Measurements from ENCODE around the gene ACTL7A.
"Not testable (repeated sequence)": the region's sequence is repeated elsewhere in the genome, so short reads cannot be mapped to it uniquely, and the experiment has no call there.

ACTL7A gene

DNA sequence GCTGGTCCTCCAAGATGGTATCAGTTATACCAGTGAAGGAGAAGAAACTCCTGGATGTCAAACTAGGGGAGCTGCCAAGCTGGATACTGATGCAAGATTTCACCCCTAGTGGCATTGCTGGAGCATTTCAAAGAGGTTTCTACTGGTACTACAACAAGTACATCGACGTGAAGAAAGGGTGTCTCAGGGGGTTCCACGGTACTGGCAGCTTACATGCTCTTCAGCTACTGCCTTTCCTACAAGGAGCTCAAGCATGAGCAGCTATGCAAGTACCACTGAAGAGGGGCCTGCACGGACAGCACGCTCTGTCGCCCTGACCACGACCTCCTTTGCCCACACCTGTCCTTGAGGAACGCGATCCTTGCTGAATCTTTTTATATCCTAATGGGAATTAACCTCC is 25.7 kb upstream of the ACTL7A start:
- Histone ChIP-seq H3K27me3 (ENCODE audit: control insufficient read depth in 1 of 2, insufficient read depth in 2 of 2, low read length in 2 of 2) (no peaks in the 10 kb centered on the region), H3K4me3 (ENCODE audit: low read depth in 1 of 2, low read length in 2 of 2) (no peak overlapping the region), H3K9me3 (ENCODE audit: low read length) (no peaks in the 10 kb centered on the region), H3K36me3 (ENCODE audit: insufficient read depth, low read length) (no peaks in the 10 kb centered on the region), H3K27ac (ENCODE audit: low read depth, low read length) (no peak overlapping the region), H3K9ac (ENCODE audit: low read length) (no peak overlapping the region), H3K4me1 (ENCODE audit: insufficient read depth, low read length) (no peaks in the 10 kb centered on the region)

GRCh38 chr9:108836781-108837180 is 25.3 kb upstream of the ACTL7A start:
- no peak overlapping the region for H3K9ac ChIP-seq (ENCODE audit: low read length)
- H3K36me3 ChIP-seq (ENCODE audit: insufficient read depth, low read length) = no peaks in the 10 kb centered on the region
- H3K27me3 ChIP-seq (ENCODE audit: control insufficient read depth in 1 of 2, insufficient read depth in 2 of 2, low read length in 2 of 2) = no peaks in the 10 kb centered on the region
- H3K4me3 ChIP-seq (ENCODE audit: low read depth in 1 of 2, low read length in 2 of 2) = no peak overlapping the region
- H3K9me3 ChIP-seq (ENCODE audit: low read length) = no peaks in the 10 kb centered on the region
- H3K4me1 ChIP-seq (ENCODE audit: insufficient read depth, low read length) = no peaks in the 10 kb centered on the region
- no peak overlapping the region for H3K27ac ChIP-seq (ENCODE audit: low read depth, low read length)

- H3K27me3 ChIP-seq (ENCODE audit: control insufficient read depth in 1 of 2, insufficient read depth in 2 of 2, low read length in 2 of 2) = no peaks in the 10 kb centered on the region
- H3K4me1 ChIP-seq (ENCODE audit: insufficient read depth, low read length) = no peaks in the 10 kb centered on the region
- no peak overlapping the region for H3K27ac ChIP-seq (ENCODE audit: low read depth, low read length)
- H3K4me3 ChIP-seq (ENCODE audit: low read depth in 1 of 2, low read length in 2 of 2) = no peak overlapping the region
- H3K9ac ChIP-seq (ENCODE audit: low read length) = no peak overlapping the region
- H3K9me3 ChIP-seq (ENCODE audit: low read length) = no peaks in the 10 kb centered on the region
- H3K36me3 ChIP-seq (ENCODE audit: insufficient read depth, low read length) = no peaks in the 10 kb centered on the region
Observed at GRCh38 chr9:108837530-108837929, 24.5 kb upstream of the ACTL7A start.

- Histone ChIP-seq H3K27ac (ENCODE audit: low read depth, low read length) (no peak overlapping the region), H3K4me1 (ENCODE audit: insufficient read depth, low read length) (no peaks in the 10 kb centered on the region), H3K36me3 (ENCODE audit: insufficient read depth, low read length) (no peaks in the 10 kb centered on the region), H3K9me3 (ENCODE audit: low read length) (no peaks in the 10 kb centered on the region), H3K9ac (ENCODE audit: low read length) (no peak overlapping the region), H3K27me3 (ENCODE audit: control insufficient read depth in 1 of 2, insufficient read depth in 2 of 2, low read length in 2 of 2) (no peaks in the 10 kb centered on the region), H3K4me3 (ENCODE audit: low read depth in 1 of 2, low read length in 2 of 2) (no peak overlapping the region)
Observed at GRCh38 chr9:108838017-108838416, 24.0 kb upstream of the ACTL7A start.

DNA sequence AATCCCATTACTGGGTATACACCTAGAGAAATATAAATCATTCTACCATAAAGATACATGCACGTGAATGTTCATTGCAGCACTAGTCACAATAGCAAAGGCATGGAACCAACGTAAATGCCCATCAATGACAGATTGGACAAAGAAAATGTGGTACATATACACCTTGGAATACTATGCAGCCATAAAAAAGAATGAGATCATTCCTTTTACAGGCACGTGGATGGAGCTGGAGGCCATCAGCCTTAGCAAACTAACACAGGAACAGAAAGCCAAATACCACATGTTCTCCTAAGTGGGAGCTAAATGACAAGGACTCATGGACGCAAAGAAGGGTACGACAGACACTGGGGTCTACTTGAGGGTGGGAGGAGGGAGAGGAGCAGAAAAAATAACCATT is 22.5 kb upstream of the ACTL7A start:
- H3K9me3 ChIP-seq (ENCODE audit: low read length); H3K27ac ChIP-seq (ENCODE audit: low read depth, low read length); H3K4me1 ChIP-seq (ENCODE audit: insufficient read depth, low read length); H3K27me3 ChIP-seq (ENCODE audit: control insufficient read depth in 1 of 2, insufficient read depth in 2 of 2, low read length in 2 of 2); H3K4me3 ChIP-seq (ENCODE audit: low read depth in 1 of 2, low read length in 2 of 2); H3K9ac ChIP-seq (ENCODE audit: low read length); H3K36me3 ChIP-seq (ENCODE audit: insufficient read depth, low read length): not testable (repeated sequence)

- no peaks in the 10 kb centered on the region for H3K9me3 ChIP-seq (ENCODE audit: low read length)
- H3K36me3 ChIP-seq (ENCODE audit: insufficient read depth, low read length) = no peaks in the 10 kb centered on the region
- H3K4me3 ChIP-seq (ENCODE audit: low read depth in 1 of 2, low read length in 2 of 2) = no peak overlapping the region
- H3K4me1 ChIP-seq (ENCODE audit: insufficient read depth, low read length) = no peaks in the 10 kb centered on the region
- H3K27me3 ChIP-seq (ENCODE audit: control insufficient read depth in 1 of 2, insufficient read depth in 2 of 2, low read length in 2 of 2) = no peaks in the 10 kb centered on the region
- H3K27ac ChIP-seq (ENCODE audit: low read depth, low read length) = no peak overlapping the region
- H3K9ac ChIP-seq (ENCODE audit: low read length) = no peak overlapping the region
Observed at GRCh38 chr9:108842610-108843295, 19.3 kb upstream of the ACTL7A start.

DNA sequence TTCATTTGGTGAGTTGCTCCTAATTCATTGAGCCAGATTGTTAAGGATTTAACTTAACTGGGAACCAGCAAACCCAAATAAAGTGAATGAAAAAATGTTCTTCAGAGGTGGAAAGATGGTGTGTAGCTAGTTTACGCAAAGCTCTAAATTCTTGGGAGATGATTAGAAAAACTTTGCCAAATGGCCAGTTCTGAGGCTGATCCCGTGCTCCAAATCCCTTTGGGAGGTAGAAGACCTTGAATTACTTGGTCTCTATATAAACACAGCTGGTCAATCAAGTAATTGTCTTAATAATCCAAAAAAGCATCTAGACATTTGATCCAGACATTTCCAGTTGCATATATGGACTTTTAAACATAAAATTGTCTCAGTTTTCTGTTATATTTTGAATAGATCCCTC is 17.7 kb upstream of the ACTL7A start:
- Histone ChIP-seq H3K27ac (ENCODE audit: low read depth, low read length) (no peak overlapping the region), H3K27me3 (ENCODE audit: control insufficient read depth in 1 of 2, insufficient read depth in 2 of 2, low read length in 2 of 2) (no peaks in the 10 kb centered on the region), H3K4me3 (ENCODE audit: low read depth in 1 of 2, low read length in 2 of 2) (no peak overlapping the region), H3K9ac (ENCODE audit: low read length) (no peak overlapping the region), H3K4me1 (ENCODE audit: insufficient read depth, low read length) (no peaks in the 10 kb centered on the region), H3K9me3 (ENCODE audit: low read length) (no peaks in the 10 kb centered on the region), H3K36me3 (ENCODE audit: insufficient read depth, low read length) (no peaks in the 10 kb centered on the region)

DNA sequence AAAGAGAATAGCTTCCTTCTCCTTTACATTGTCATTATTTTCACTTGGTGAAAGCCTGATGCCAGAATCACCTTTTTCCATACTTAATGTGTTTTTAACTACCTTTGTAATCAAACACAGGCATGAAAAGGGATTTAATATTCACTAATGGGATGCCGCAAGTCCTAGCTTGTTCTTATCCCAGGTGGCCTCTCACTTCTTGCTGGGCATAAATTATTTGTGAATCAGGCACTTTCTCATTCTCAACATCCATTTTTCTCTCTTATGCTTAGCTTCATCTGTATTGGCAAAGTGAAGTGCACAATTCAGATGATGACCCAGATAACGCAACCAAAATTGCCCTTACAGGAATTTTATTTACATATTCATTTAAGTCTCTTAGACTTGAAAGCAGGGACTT is 17.2 kb upstream of the ACTL7A start:
- Histone ChIP-seq H3K9me3 (ENCODE audit: low read length) (no peaks in the 10 kb centered on the region), H3K4me3 (ENCODE audit: low read depth in 1 of 2, low read length in 2 of 2) (no peak overlapping the region), H3K27me3 (ENCODE audit: control insufficient read depth in 1 of 2, insufficient read depth in 2 of 2, low read length in 2 of 2) (no peaks in the 10 kb centered on the region), H3K9ac (ENCODE audit: low read length) (no peak overlapping the region), H3K36me3 (ENCODE audit: insufficient read depth, low read length) (no peaks in the 10 kb centered on the region), H3K4me1 (ENCODE audit: insufficient read depth, low read length) (no peaks in the 10 kb centered on the region), H3K27ac (ENCODE audit: low read depth, low read length) (no peak overlapping the region)

GRCh38 chr9:108845507-108845906 is 16.6 kb upstream of the ACTL7A start:
- Histone ChIP-seq H3K4me3 (ENCODE audit: low read depth in 1 of 2, low read length in 2 of 2) (no peak overlapping the region), H3K9me3 (ENCODE audit: low read length) (no peaks in the 10 kb centered on the region), H3K4me1 (ENCODE audit: insufficient read depth, low read length) (no peaks in the 10 kb centered on the region), H3K9ac (ENCODE audit: low read length) (no peak overlapping the region), H3K27me3 (ENCODE audit: control insufficient read depth in 1 of 2, insufficient read depth in 2 of 2, low read length in 2 of 2) (no peaks in the 10 kb centered on the region), H3K27ac (ENCODE audit: low read depth, low read length) (no peak overlapping the region), H3K36me3 (ENCODE audit: insufficient read depth, low read length) (no peaks in the 10 kb centered on the region)

DNA sequence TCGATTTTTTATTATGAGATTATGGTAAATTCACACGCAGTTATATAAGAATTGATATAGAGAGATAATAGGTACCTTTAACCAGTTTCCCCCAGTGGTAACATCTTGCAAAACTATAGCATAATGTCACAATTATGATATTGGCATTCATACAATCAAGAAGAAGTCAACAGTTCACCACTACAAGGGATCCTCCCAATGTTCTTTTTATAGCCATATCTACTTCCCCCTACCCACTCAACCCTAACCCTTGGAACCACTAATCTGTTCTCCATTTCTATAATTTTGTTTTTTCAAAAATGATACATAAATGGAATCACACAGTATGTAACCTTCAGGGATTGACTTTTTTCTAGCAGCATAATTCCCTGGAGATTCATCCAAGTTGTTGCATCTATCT is 16.1 kb upstream of the ACTL7A start:
- H3K9me3 ChIP-seq (ENCODE audit: low read length) = no peaks in the 10 kb centered on the region
- no peak overlapping the region for H3K9ac ChIP-seq (ENCODE audit: low read length)
- H3K27ac ChIP-seq (ENCODE audit: low read depth, low read length) = no peak overlapping the region
- H3K4me3 ChIP-seq (ENCODE audit: low read depth in 1 of 2, low read length in 2 of 2) = no peak overlapping the region
- H3K4me1 ChIP-seq (ENCODE audit: insufficient read depth, low read length) = no peaks in the 10 kb centered on the region
- no peaks in the 10 kb centered on the region for H3K36me3 ChIP-seq (ENCODE audit: insufficient read depth, low read length)
- H3K27me3 ChIP-seq (ENCODE audit: control insufficient read depth in 1 of 2, insufficient read depth in 2 of 2, low read length in 2 of 2) = no peaks in the 10 kb centered on the region

DNA sequence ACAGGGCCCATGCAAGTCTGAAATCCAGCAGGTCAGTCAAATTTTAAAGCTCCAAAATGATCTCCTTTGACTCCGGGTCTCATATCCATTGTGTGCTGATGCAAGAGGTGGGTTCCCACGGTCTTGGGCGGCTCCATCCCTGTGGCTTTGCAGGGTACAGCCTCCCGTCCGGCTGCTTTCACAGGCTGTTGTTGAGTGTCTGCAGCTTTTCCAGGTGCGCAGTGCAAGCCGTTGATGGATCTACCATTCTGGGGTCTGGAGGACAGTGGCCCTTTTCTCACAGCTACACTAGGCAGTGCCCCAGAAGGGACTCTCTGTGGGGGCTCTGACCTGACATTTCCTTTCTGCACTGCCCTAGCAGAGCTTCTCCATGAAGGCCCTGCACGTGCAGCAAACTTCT is 13.8 kb upstream of the ACTL7A start:
- not testable (repeated sequence) for H3K36me3 ChIP-seq (ENCODE audit: insufficient read depth, low read length); H3K4me1 ChIP-seq (ENCODE audit: insufficient read depth, low read length); H3K4me3 ChIP-seq (ENCODE audit: low read depth in 1 of 2, low read length in 2 of 2); H3K9me3 ChIP-seq (ENCODE audit: low read length); H3K9ac ChIP-seq (ENCODE audit: low read length); H3K27ac ChIP-seq (ENCODE audit: low read depth, low read length); H3K27me3 ChIP-seq (ENCODE audit: control insufficient read depth in 1 of 2, insufficient read depth in 2 of 2, low read length in 2 of 2)

- H3K9ac ChIP-seq (ENCODE audit: low read length) = no peak overlapping the region
- H3K4me3 ChIP-seq (ENCODE audit: low read depth in 1 of 2, low read length in 2 of 2) = no peak overlapping the region
- H3K9me3 ChIP-seq (ENCODE audit: low read length) = no peaks in the 10 kb centered on the region
- no peaks in the 10 kb centered on the region for H3K27me3 ChIP-seq (ENCODE audit: control insufficient read depth in 1 of 2, insufficient read depth in 2 of 2, low read length in 2 of 2)
- H3K4me1 ChIP-seq (ENCODE audit: insufficient read depth, low read length) = no peaks in the 10 kb centered on the region
- H3K36me3 ChIP-seq (ENCODE audit: insufficient read depth, low read length) = no peaks in the 10 kb centered on the region
- no peak overlapping the region for H3K27ac ChIP-seq (ENCODE audit: low read depth, low read length)
Observed at GRCh38 chr9:108850293-108850897, 11.7 kb upstream of the ACTL7A start.
